K562 (cell line): Measurements from ENCODE around the gene DUSP28. TPM values are rescaled to one million over a fixed set of nuclear protein-coding genes. Genes with fewer than 3 reads are reported as not detected.

ENCODE experiments used
- ATAC-seq: fragments of 200-7000 bp; cut with Tn5 transposase; 3 replicates; pipeline ENCODE4 v1.9.1; 2020; ENCODE audit warnings: moderate library complexity
- BruUV-seq: library from RNA; stranded (reverse); fragments of 400-500 nt; replicated peaks from 2 replicates; lab custom pipeline; 2021; lab: Mats Ljungman, UMichigan
- CTCF ChIA-PET: fragments of 300-600 bp; formaldehyde crosslinking; extraction: SDS; loops from one replicate; lab custom pipeline; 2021; ENCODE audit warnings: low intra/inter-chr PET ratio; lab: Yijun Ruan, JAX
- POLR2A ChIA-PET: fragments of 300-600, 350-650 bp; sonication (Branson Sonifier 250); formaldehyde crosslinking; extraction: SDS; loops from one replicate; lab custom pipeline; 2021; ENCODE audit warnings: antibody characterized with exemption, inconsistent platforms; lab: Yijun Ruan, JAX
- DNase-seq, 4 experiments: peaks; one replicate each; pipeline versions ENCODE4 v3.0.0 to v3.0.0-alpha.2; 2011 to 2018; ENCODE audit warnings: low spot score in 3 of 4, mixed read lengths in 3 of 4; ENCODE audit errors: extremely low read depth in 1 of 4
- FAIRE-seq: peaks from 2 replicates; lab custom pipeline; 2011; peaks lifted over from hg19 to GRCh38; lab: Jason Lieb, UNC
- H2AFZ ChIP-seq: 2 replicates; pipeline ENCODE4 v1.6.0; 2011; ENCODE audit warnings: low read depth, low read length, control low read depth, inconsistent platforms
- H3K27ac ChIP-seq: fragments of 200-600 bp; 3 replicates; pipeline ENCODE4 v1.8.0; 2011; ENCODE audit warnings: low read depth, mild to moderate bottlenecking, control low read depth, inconsistent platforms, low read length, moderate library complexity, mixed read lengths; ENCODE audit errors: extremely low read depth
- H3K27me3 ChIP-seq, 2 experiments: fragments of 300-600 bp in 1 of 2; 2 replicates in 1 of 2; 3 replicates in 1 of 2; pipeline versions ENCODE4 v1.6.0 to v1.8.0; 2011; ENCODE audit warnings: inconsistent platforms in 2 of 2, low read length in 2 of 2, mild to moderate bottlenecking in 1 of 2, mixed read lengths in 1 of 2, moderate library complexity in 1 of 2; ENCODE audit not compliant: control insufficient read depth in 2 of 2, insufficient read depth in 2 of 2
- H3K36me3 ChIP-seq: fragments of 300-600 bp; 3 replicates; pipeline ENCODE4 v1.8.0; 2011; ENCODE audit warnings: mild to moderate bottlenecking, low read length, inconsistent platforms; ENCODE audit not compliant: control insufficient read depth, insufficient read depth
- H3K4me1 ChIP-seq, 2 experiments: fragments of 200-600 bp in 1 of 2; replicated peaks in 1 of 2; 2 replicates in 1 of 2; 3 replicates in 1 of 2; pipeline versions ENCODE4 v1.5.1 to v1.8.0; 2011; ENCODE audit warnings: inconsistent platforms in 2 of 2, low read length in 2 of 2, mild to moderate bottlenecking in 1 of 2, mixed read lengths in 1 of 2, moderate library complexity in 1 of 2; ENCODE audit not compliant: control insufficient read depth in 2 of 2, insufficient read depth in 2 of 2
- H3K4me2 ChIP-seq: 2 replicates; pipeline ENCODE4 v1.6.1; 2011; ENCODE audit warnings: low read length, control low read depth, inconsistent platforms, mixed read lengths; ENCODE audit not compliant: insufficient read depth
- H3K4me3 ChIP-seq: fragments of 200-600 bp; sonication (generic), shearing (Covaris generic); 2 replicates; pipeline ENCODE4 v1.5.1; 2016; ENCODE audit warnings: control low read depth, inconsistent platforms
- H3K79me2 ChIP-seq: fragments of 200-600 bp; 3 replicates; pipeline ENCODE4 v1.8.0; 2011; ENCODE audit warnings: low read length, inconsistent platforms; ENCODE audit not compliant: control insufficient read depth, insufficient read depth
- H3K9ac ChIP-seq, 2 experiments: 2 replicates each; pipeline versions ENCODE4 v1.6.0 to v1.6.1; 2011; ENCODE audit warnings: low read depth in 2 of 2, low read length in 2 of 2, control low read depth in 1 of 2, inconsistent platforms in 1 of 2, mild to moderate bottlenecking in 1 of 2, mixed read lengths in 1 of 2; ENCODE audit not compliant: insufficient read depth in 1 of 2
- H3K9me1 ChIP-seq: one replicate; pipeline ENCODE4 v1.6.0; 2011; ENCODE audit warnings: inconsistent platforms, mild to moderate bottlenecking, low read length, moderate library complexity; ENCODE audit not compliant: control insufficient read depth, insufficient read depth
- H3K9me3 ChIP-seq: replicated peaks from 2 replicates; pipeline ENCODE4 v1.5.1; 2011; ENCODE audit warnings: low read depth, low read length, inconsistent platforms; ENCODE audit not compliant: control insufficient read depth, insufficient read depth
- H4K20me1 ChIP-seq: replicated peaks from 2 replicates; pipeline ENCODE4 v1.6.1; 2011; ENCODE audit warnings: low read length, inconsistent platforms, mixed read lengths; ENCODE audit not compliant: control insufficient read depth, insufficient read depth
- EP300 ChIP-seq: IDR thresholded peaks from 2 replicates; pipeline ENCODE4 v1.6.1; 2012; ENCODE audit warnings: low read length, improper control_type of control experiment
- ESRRA ChIP-seq: fragments of 450-650 bp; IDR thresholded peaks from 2 replicates; pipeline ENCODE4 v1.6.1; 2014; ENCODE audit warnings: low read depth, mild to moderate bottlenecking, moderate library complexity, borderline replicate concordance
- JUNB ChIP-seq: fragments of 450-650 bp; formaldehyde crosslinking; conservative IDR thresholded peaks from 2 replicates; pipeline ENCODE4 v1.4.0; 2020; ENCODE audit warnings: mild to moderate bottlenecking
- KLF13 ChIP-seq: fragments of 450-650 bp; IDR thresholded peaks from 2 replicates; pipeline ENCODE4 v1.6.1; 2016; ENCODE audit warnings: missing genetic modification characterization, low read depth, mild to moderate bottlenecking, missing compliant biosample characterization, moderate library complexity, borderline replicate concordance
- RBM15 ChIP-seq: fragments of 200-400 bp; formaldehyde crosslinking; IDR thresholded peaks from 2 replicates; pipeline ENCODE4 v1.6.1; 2018; ENCODE audit warnings: mild to moderate bottlenecking, low read length, moderate library complexity; ENCODE audit not compliant: insufficient read depth
- SMC3 ChIP-seq: conservative IDR thresholded peaks from 2 replicates; pipeline ENCODE4 v1.6.1; 2011; ENCODE audit warnings: low read depth, low read length, improper control_type of control experiment; ENCODE audit not compliant: insufficient read depth
- TSC22D4 ChIP-seq: fragments of 450-650 bp; IDR thresholded peaks from 2 replicates; pipeline ENCODE4 v1.6.1; 2016; ENCODE audit warnings: missing genetic modification characterization, missing biosample characterization, control low read depth
- ZBTB8A ChIP-seq: fragments of 450-650 bp; IDR thresholded peaks from 2 replicates; pipeline ENCODE4 v1.6.1; 2018; ENCODE audit warnings: mild to moderate bottlenecking, moderate library complexity; ENCODE audit not compliant: partially characterized antibody
- ZKSCAN1 ChIP-seq: fragments of 150-350 bp; IDR thresholded peaks from 2 replicates; pipeline ENCODE4 v1.6.1; 2016; ENCODE audit warnings: low read depth, low read length
- ZNF121 ChIP-seq: sonication (generic); formaldehyde crosslinking; conservative IDR thresholded peaks from 2 replicates; pipeline ENCODE4 v1.8.0; 2022; ENCODE audit warnings: missing genetic modification reagents
- ZNF23 ChIP-seq: fragments of 250-450 bp; sonication (Bioruptor Pico); IDR thresholded peaks from 2 replicates; pipeline ENCODE4 v1.4.0; 2020; ENCODE audit warnings: mild to moderate bottlenecking
- ZNF586 ChIP-seq: fragments of 450-650 bp; formaldehyde crosslinking; conservative IDR thresholded peaks from 2 replicates; pipeline ENCODE4 v1.4.0; 2020; ENCODE audit warnings: mild to moderate bottlenecking, moderate library complexity
- WGBS: fragments of 100-300 bp; shearing (Covaris generic); methylation state at CpG from one replicate; pipeline ENCODE4 v1.1.6; 2016; ENCODE audit warnings: low coverage, mixed read lengths; ENCODE audit not compliant: insufficient coverage; ENCODE audit errors: missing lambda C conversion rate; 5-methylcytosine and 5-hydroxymethylcytosine counted together
- in situ Hi-C: fragments of 300-500 bp; cut with MboI; formaldehyde crosslinking; loops from 4 replicates; pipeline ENCODE4 v1.15.0; 2018; ENCODE audit warnings: inconsistent platforms, mixed read lengths
- intact Hi-C: fragments of 100-400 bp; cut with micrococcal nuclease; formaldehyde crosslinking; loops from 2 replicates; pipeline ENCODE4 v1.14.2; 2022
- polyA plus RNA-seq, 8 experiments: library from polyadenylated mRNA; depleted of rRNA in 4 of 8; stranded (reverse) in 5 of 8; unstranded in 3 of 8; fragments of >200 nt; fragmentation: Nextera tagmentation in 2 of 8; fragmentation: Illumina TruSeq in 1 of 8; extraction: Ambion mirVana in 2 of 8; extraction: Trizol in 1 of 8; gene quantifications; 2 replicates each; pipeline versions ENCODE4 v1.2.1 to v1.2.3, GENCODE V29; 2011 to 2014; ENCODE audit warnings: inconsistent platforms in 1 of 8, missing spikeins in 1 of 8
- total RNA-seq, 7 experiments: library from RNA; depleted of rRNA in 6 of 7; stranded (reverse); fragments of >200 nt in 6 of 7; fragmentation: Illumina TruSeq in 2 of 7; extraction: Trizol in 2 of 7; gene quantifications; 2 replicates each; pipeline versions ENCODE4 v1.2.1 to v1.2.3, GENCODE V29; 2011 to 2021; ENCODE audit warnings: low replicate concordance in 1 of 7
- TF ChIP-seq, protein P1 (sequence below): sonication (generic); formaldehyde crosslinking; IDR thresholded peaks from 2 replicates; pipeline ENCODE4 v1.8.0; 2022; ENCODE audit warnings: missing genetic modification reagents, mild to moderate bottlenecking, moderate library complexity, borderline replicate concordance
- TF ChIP-seq, protein P2 (sequence below), 2 experiments: fragments of 450-650 bp; IDR thresholded peaks; 2 replicates each; pipeline ENCODE4 v1.6.1; 2018; ENCODE audit warnings: mild to moderate bottlenecking in 2 of 2, low read depth in 1 of 2; ENCODE audit not compliant: partially characterized antibody in 2 of 2
- TF ChIP-seq, protein P3 (sequence below): fragments of 250-450 bp; sonication (Bioruptor Pico); IDR thresholded peaks from 2 replicates; pipeline ENCODE4 v1.5.1; 2021; ENCODE audit warnings: mild to moderate bottlenecking

DUSP28 gene
- total and polyA plus RNA-seq, 9 of the 15 experiments (the other 6 are each of a cell fraction or from before 2014, with no cell fraction given): 2.8 to 8.1 (median 4.2) TPM

DNA sequence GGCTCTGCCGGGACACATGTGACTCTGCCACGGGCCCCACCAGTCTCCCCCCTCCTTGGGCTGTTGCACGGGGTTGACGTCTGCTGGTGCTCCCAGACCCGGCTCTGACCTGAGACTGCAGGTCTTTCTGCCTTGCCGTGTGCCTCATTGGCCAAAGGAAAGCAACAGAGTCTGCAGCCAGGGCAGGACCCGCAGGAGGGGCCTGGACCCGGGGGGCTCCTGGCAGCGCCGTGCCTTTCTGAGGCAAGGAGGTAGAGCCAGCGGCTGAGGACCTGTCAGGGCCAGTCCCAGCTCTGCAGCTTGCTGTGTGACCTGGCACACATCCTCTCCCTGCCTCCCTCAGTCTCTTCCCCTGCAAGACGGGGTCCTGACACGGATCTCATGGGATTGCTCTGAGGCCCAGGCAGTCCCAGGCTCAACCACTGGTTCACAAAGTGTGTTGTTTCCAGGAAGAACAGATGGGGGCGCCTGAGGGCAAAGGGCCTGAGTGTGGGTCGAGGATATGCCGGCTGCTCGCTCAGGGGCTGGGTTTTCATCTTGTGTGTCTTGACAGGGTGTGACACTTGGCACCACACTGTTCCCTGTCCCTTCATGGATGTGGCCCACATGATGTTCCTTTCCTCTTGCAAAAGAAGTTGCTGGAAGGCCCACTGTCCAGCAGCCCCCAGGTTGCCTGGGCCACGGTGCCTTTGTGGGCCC lies 35.4 kb downstream of the DUSP28 start:
- peak overlapping the region in 1 of 2 experiments; percentile 52; a peak in 1 of 4 replicates for H3K9ac ChIP-seq
- H3K79me2 ChIP-seq: no peaks in the 10 kb centered on the region
- FAIRE-seq: peak; percentile 49
- 62% methylated on average over 13 of the region's 18 CpGs for WGBS
- CTCF ChIA-PET: interaction anchor here (1.0 kb wide), 1 partner anchor 82 kb away, joined by 3 read pairs; no protein-coding TSS in a partner anchor
- in situ Hi-C loops (no loop called here), intact Hi-C loops (no loop called here)
- H2AFZ ChIP-seq: no peak overlapping the region
- H3K9me1 ChIP-seq: no peaks in the 10 kb centered on the region
- H3K36me3 ChIP-seq: peaks cover 20% of the 10 kb centered on the region; the same call in 1 of the 3 replicates
- H3K4me1 ChIP-seq: peaks cover 0 to 31% of the 10 kb centered on the region in 2 experiments; a peak in 2 of 5 replicates
- peak; percentile 49 to 55 (median 52) for DNase-seq
- no peak overlapping the region for H3K4me2 ChIP-seq
- H3K27me3 ChIP-seq: no peaks in the 10 kb centered on the region
- H4K20me1 ChIP-seq: no peaks in the 10 kb centered on the region
- ATAC-seq: peak; percentile 94
- POLR2A ChIA-PET: interaction anchor here (0.6 kb wide), 1 partner anchor 232 kb away, joined by 3 read pairs; no protein-coding TSS in a partner anchor
- H3K27ac ChIP-seq: no peak overlapping the region
- BruUV-seq: no TSS peak
- no peak overlapping the region for H3K4me3 ChIP-seq
- H3K9me3 ChIP-seq: no peaks in the 10 kb centered on the region
- TF ChIP-seq, protein P1, sequence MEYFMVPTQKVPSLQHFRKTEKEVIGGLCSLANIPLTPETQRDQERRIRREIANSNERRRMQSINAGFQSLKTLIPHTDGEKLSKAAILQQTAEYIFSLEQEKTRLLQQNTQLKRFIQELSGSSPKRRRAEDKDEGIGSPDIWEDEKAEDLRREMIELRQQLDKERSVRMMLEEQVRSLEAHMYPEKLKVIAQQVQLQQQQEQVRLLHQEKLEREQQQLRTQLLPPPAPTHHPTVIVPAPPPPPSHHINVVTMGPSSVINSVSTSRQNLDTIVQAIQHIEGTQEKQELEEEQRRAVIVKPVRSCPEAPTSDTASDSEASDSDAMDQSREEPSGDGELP (CRISPR knock-in tag): 0 out of 2 replicates have a peak, but pooled peaks have one; percentile 15
- TF ChIP-seq, protein P2, sequence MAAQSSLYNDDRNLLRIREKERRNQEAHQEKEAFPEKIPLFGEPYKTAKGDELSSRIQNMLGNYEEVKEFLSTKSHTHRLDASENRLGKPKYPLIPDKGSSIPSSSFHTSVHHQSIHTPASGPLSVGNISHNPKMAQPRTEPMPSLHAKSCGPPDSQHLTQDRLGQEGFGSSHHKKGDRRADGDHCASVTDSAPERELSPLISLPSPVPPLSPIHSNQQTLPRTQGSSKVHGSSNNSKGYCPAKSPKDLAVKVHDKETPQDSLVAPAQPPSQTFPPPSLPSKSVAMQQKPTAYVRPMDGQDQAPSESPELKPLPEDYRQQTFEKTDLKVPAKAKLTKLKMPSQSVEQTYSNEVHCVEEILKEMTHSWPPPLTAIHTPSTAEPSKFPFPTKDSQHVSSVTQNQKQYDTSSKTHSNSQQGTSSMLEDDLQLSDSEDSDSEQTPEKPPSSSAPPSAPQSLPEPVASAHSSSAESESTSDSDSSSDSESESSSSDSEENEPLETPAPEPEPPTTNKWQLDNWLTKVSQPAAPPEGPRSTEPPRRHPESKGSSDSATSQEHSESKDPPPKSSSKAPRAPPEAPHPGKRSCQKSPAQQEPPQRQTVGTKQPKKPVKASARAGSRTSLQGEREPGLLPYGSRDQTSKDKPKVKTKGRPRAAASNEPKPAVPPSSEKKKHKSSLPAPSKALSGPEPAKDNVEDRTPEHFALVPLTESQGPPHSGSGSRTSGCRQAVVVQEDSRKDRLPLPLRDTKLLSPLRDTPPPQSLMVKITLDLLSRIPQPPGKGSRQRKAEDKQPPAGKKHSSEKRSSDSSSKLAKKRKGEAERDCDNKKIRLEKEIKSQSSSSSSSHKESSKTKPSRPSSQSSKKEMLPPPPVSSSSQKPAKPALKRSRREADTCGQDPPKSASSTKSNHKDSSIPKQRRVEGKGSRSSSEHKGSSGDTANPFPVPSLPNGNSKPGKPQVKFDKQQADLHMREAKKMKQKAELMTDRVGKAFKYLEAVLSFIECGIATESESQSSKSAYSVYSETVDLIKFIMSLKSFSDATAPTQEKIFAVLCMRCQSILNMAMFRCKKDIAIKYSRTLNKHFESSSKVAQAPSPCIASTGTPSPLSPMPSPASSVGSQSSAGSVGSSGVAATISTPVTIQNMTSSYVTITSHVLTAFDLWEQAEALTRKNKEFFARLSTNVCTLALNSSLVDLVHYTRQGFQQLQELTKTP (IDR thresholded peaks at IDR 0.05; ENCODE audit: low read depth in 1 of 2, partially characterized antibody in 2 of 2): no peak
- no peak for TF ChIP-seq ZNF23
- TF ChIP-seq TSC22D4 (tag): no peak
- TF ChIP-seq JUNB: no peak
- TF ChIP-seq ZKSCAN1: no peak
- TF ChIP-seq SMC3: 0 out of 2 replicates have a peak, but pooled peaks have one; percentile 19
- TF ChIP-seq RBM15: no peak
- TF ChIP-seq, protein P3, sequence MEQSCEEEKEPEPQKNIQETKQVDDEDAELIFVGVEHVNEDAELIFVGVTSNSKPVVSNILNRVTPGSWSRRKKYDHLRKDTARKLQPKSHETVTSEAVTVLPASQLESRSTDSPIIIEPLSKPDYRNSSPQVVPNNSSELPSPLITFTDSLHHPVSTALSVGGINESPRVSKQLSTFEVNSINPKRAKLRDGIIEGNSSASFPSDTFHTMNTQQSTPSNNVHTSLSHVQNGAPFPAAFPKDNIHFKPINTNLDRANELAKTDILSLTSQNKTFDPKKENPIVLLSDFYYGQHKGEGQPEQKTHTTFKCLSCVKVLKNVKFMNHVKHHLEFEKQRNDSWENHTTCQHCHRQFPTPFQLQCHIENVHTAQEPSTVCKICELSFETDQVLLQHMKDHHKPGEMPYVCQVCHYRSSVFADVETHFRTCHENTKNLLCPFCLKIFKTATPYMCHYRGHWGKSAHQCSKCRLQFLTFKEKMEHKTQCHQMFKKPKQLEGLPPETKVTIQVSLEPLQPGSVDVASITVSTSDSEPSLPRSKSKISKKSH (CRISPR knock-in tag): no peak
- TF ChIP-seq ESRRA: no peak
- no peak for TF ChIP-seq KLF13 (tag)
- TF ChIP-seq ZNF586: no peak
- TF ChIP-seq EP300: no peak
- TF ChIP-seq ZBTB8A: no peak
- TF ChIP-seq ZNF121 (CRISPR knock-in tag): no peak
